Transverse colon (tissue), 4 donors: ENCODE data around the gene PNRC2. TPM values are rescaled to one million over a fixed set of nuclear protein-coding genes. Genes with fewer than 3 reads are reported as not detected.
"Not testable (repeated sequence)": the region's sequence is repeated elsewhere in the genome, so short reads cannot be mapped to it uniquely, and the experiment has no call there.

Source experiments
- DNase-seq: peaks from one replicate; pipeline ENCODE4 v3.0.0-alpha.2; 2019
- H3K27ac ChIP-seq, 4 donors: fragments of 200-600 bp; sonication (generic); 2 replicates each; pipeline ENCODE4 v1.5.1; 2016 to 2018; ENCODE audit warnings: inconsistent platforms in 4 of 4
- H3K27me3 ChIP-seq: fragments of 200-600 bp; sonication (generic); 2 replicates; pipeline ENCODE4 v1.5.1; 2017; ENCODE audit warnings: inconsistent platforms
- H3K36me3 ChIP-seq, 4 donors: fragments of 200-600 bp; sonication (generic); 2 replicates each; pipeline ENCODE4 v1.5.1; 2017 to 2019; ENCODE audit warnings: inconsistent platforms in 4 of 4
- H3K4me1 ChIP-seq, 4 donors: fragments of 200-600 bp; sonication (generic); 2 replicates each; pipeline ENCODE4 v1.5.1; 2017 to 2020; ENCODE audit warnings: inconsistent platforms in 4 of 4
- H3K4me3 ChIP-seq, 4 donors: fragments of 200-600 bp; sonication (generic); 1 replicate in 1 of 4; 2 replicates in 3 of 4; pipeline versions ENCODE4 v1.5.1 to v1.6.1; 2017 to 2019; ENCODE audit warnings: inconsistent platforms in 4 of 4
- H3K9me3 ChIP-seq, 2 donors: fragments of 200-600 bp; sonication (generic); 2 replicates each; pipeline ENCODE4 v1.5.1; 2017 to 2019; ENCODE audit warnings: inconsistent platforms in 2 of 2
- EP300 ChIP-seq: sonication (generic); formaldehyde crosslinking; IDR thresholded peaks from one replicate; pipeline ENCODE4 v1.6.1; 2017; ENCODE audit warnings: antibody characterized with exemption, low read depth
- POLR2A ChIP-seq: fragments of 450-650 bp; IDR thresholded peaks from one replicate; pipeline ENCODE4 v1.6.1; 2016; ENCODE audit warnings: antibody characterized with exemption, mild to moderate bottlenecking, moderate library complexity
- POLR2AphosphoS5 ChIP-seq, 3 donors: sonication (generic); formaldehyde crosslinking; IDR thresholded peaks; one replicate each; pipeline ENCODE4 v1.6.1; 2016; ENCODE audit warnings: antibody characterized with exemption in 3 of 3
- WGBS, 2 donors: methylation state at CpG; one replicate each; pipeline ENCODE4 v1.1.5; 2018; ENCODE audit warnings: low coverage in 1 of 2; 5-methylcytosine and 5-hydroxymethylcytosine counted together
- in situ Hi-C, 4 donors: fragments of 200-750 bp; cut with MboI; loops; one replicate each; pipeline versions ENCODE4 v1.15.0 to v1.15.1; 2017; ENCODE audit warnings: low sequenced_read_pairs in 3 of 4, low pct_ligation_motif_present in 1 of 4, low pct_unique_long_range_greater_than_20kb in 1 of 4
- intact Hi-C: fragments of 100-400 bp; cut with DNase I; formaldehyde crosslinking; loops from one replicate; pipeline ENCODE4 v1.15.1; 2023; ENCODE audit warnings: low total_unique reads
- total RNA-seq, 4 donors: library from RNA; depleted of rRNA; stranded (reverse); fragments of >200 nt; gene quantifications; one replicate each; pipeline ENCODE4 v1.1.0, GENCODE V29; 2016
- TF ChIP-seq, protein P1 (sequence below), 5 experiments: fragments of 200-600 bp in 3 of 5; fragments of 450-650 bp in 2 of 5; sonication (generic) in 3 of 5; IDR thresholded peaks; 1 replicate in 2 of 5; 2 replicates in 3 of 5; pipeline ENCODE4 v1.5.1; 2016 to 2017; ENCODE audit warnings: antibody characterized with exemption in 5 of 5, inconsistent platforms in 3 of 5, mild to moderate bottlenecking in 2 of 5, moderate library complexity in 1 of 5

Gene PNRC2
- total RNA-seq, 4 donors from 2014 or later, result 98.0 to 136 (median 111) TPM

DNA sequence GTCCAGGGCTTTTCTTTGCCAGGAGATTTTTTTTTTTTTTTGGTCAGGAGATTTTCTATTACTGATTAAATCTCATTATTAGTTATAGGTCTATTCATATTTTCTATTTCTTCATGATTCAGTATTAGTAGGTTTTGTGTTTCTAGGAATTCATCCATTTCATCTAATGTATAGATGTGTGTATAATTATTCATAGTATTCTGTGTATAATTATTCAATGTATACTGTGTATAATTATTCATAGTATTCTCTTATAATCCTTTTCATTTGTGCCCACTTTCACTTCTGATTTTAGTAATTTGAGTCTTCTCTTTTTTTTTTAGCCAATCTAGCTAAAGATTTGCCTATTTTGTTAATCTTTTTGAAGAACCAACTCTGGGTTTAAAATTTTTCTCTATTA is 12.3 kb upstream of the PNRC2 start:
- Histone ChIP-seq H3K27ac (no peak overlapping the region), H3K36me3 (no peaks in the 10 kb centered on the region), H3K27me3 (no peaks in the 10 kb centered on the region), H3K4me1 (no peaks in the 10 kb centered on the region), H3K4me3 (no peak overlapping the region), H3K9me3 (peaks cover 0 to 4% of the 10 kb centered on the region in 2 donors)
- no peak for DNase-seq
- intact Hi-C loops (no loop called here), in situ Hi-C loops (no loop called here)
- TF ChIP-seq POLR2AphosphoS5 (IDR thresholded peaks at IDR 0.05) (no peak), EP300 (no peak), POLR2A (no peak)
- TF ChIP-seq, protein P1, sequence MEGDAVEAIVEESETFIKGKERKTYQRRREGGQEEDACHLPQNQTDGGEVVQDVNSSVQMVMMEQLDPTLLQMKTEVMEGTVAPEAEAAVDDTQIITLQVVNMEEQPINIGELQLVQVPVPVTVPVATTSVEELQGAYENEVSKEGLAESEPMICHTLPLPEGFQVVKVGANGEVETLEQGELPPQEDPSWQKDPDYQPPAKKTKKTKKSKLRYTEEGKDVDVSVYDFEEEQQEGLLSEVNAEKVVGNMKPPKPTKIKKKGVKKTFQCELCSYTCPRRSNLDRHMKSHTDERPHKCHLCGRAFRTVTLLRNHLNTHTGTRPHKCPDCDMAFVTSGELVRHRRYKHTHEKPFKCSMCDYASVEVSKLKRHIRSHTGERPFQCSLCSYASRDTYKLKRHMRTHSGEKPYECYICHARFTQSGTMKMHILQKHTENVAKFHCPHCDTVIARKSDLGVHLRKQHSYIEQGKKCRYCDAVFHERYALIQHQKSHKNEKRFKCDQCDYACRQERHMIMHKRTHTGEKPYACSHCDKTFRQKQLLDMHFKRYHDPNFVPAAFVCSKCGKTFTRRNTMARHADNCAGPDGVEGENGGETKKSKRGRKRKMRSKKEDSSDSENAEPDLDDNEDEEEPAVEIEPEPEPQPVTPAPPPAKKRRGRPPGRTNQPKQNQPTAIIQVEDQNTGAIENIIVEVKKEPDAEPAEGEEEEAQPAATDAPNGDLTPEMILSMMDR (IDR thresholded peaks at IDR 0.05), result no peak

DNA sequence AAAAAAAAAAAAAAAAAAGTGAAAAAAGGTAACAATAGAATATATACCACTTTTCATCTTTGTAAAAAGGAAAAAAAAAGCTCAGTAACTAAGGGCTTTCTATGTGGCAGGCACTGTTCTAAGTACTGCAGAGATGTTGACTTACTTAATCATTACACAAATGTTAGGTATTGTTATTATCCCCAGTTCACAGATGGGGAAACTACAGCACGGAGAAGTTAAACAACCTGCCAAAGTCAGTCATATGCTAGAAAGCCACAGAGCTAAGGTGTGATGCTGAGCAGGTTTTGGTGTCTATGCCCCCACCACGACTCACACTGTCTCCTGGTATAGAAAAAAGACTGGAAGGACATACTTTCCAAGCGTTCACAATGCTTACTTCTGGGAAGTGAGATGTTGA is 6.6 kb upstream of the PNRC2 start:
- Histone ChIP-seq H3K4me1 (peaks cover 6 to 19% (median 12%) of the 10 kb centered on the region in 4 donors), H3K27ac (no peak overlapping the region), H3K27me3 (no peaks in the 10 kb centered on the region), H3K36me3 (no peaks in the 10 kb centered on the region), H3K9me3 (no peaks in the 10 kb centered on the region), H3K4me3 (no peak overlapping the region)
- in situ Hi-C loops (no loop called here), intact Hi-C loops (no loop called here)
- WGBS, 2 donors, result 64 to 88% methylated on average over 1 to 3 of the region's 3 CpGs
- TF ChIP-seq EP300 (no peak), POLR2AphosphoS5 (IDR thresholded peaks at IDR 0.05) (no peak), POLR2A (no peak)
- TF ChIP-seq, protein P1 (IDR thresholded peaks at IDR 0.05), result no peak
- DNase-seq, result no peak

DNA sequence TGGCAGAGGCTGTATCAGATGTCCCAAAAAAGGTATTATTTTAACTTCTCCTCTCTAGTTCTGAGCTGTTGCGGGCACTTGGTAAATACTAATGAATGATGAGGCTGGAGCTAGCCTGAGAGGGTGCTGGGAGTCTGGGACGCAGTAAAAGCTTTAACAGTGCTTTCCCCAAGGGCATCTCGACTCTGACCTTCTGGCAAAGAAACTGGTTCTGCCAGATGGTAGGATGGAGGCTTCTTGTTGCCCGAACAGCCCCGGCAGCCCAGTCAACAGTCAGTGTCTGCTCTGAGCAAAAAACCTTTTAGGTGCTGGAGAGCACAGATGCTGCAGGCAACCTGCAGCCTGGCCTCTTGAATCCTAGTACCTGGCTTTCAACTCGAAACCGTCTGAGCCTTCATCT is 2.5 kb upstream of the PNRC2 start:
- Histone ChIP-seq H3K4me1 (peaks cover 11 to 38% (median 22%) of the 10 kb centered on the region in 4 donors), H3K9me3 (no peaks in the 10 kb centered on the region), H3K27ac (peak overlapping the region; percentile 96 to 99 (median 98)), H3K4me3 (no peak overlapping the region), H3K36me3 (no peaks in the 10 kb centered on the region), H3K27me3 (no peaks in the 10 kb centered on the region)
- in situ Hi-C loops (no loop called here), intact Hi-C loops (loop anchor here (5.0 kb wide), 1 partner anchor 65 kb away; no protein-coding TSS in a partner anchor)
- peak; percentile 74 for DNase-seq
- TF ChIP-seq POLR2AphosphoS5 (IDR thresholded peaks at IDR 0.05), result peak in 1 of 3 donors; percentile 41
- TF ChIP-seq, protein P1 (IDR thresholded peaks at IDR 0.05), result no peak
- 40 to 44% methylated on average over 1 to 7 of the region's 7 CpGs for WGBS, 2 donors

DNA sequence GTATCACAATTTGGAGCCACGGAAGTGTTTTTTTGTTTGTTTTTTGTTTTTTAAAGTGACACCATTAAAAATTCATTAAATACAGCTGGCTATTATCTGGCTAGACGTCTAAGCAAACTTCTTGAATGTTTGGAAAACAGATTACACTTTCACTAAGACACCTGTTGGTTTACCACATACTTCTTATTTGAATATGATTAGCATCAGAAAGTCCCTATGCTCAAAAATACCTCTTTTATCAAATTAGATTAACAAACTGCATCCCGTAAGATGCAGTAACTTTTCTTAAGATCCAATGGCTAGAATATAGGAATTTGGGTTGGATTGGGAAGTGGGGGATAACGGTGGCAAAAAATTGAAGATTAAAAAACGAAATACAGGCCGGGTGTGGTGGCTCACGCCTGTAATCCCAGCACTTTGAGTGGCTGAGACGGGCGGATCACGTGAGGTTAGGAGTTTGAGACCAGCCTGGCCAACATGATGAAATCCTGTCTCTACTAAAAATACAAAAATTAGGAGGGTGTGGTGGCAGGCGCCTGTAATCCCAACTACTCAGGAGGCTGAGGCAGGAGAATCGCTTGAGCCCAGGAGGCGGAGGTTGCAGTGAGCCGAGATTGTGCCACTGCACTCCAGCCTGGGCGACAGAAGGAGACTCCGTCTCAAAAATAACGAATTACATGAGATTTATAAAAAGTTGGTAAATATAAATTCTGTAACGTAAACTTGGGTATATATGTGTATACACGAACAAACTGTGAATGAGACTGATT is 1.4 kb upstream of the PNRC2 start:
- in situ Hi-C loops, H3K36me3 ChIP-seq, H3K9me3 ChIP-seq, H3K27me3 ChIP-seq: not testable (repeated sequence)
- 31 to 34% methylated on average over 15 to 19 of the region's 19 CpGs for WGBS, 2 donors
- intact Hi-C loops, result loop anchor here (5.0 kb wide), 1 partner anchor 64 kb away; no protein-coding TSS in a partner anchor
- H3K4me3 ChIP-seq, result peak overlapping the region in 3 of 4 donors; percentile 70 to 89 (median 87)
- peak overlapping the region; percentile 96 to 99 (median 98) for H3K27ac ChIP-seq
- H3K4me1 ChIP-seq, result peaks cover 11 to 42% (median 22%) of the 10 kb centered on the region in 4 donors
- peak; percentile 31 for DNase-seq
